IMR-90 (cell line): Measurements from ENCODE around the gene NOX4. TPM values are rescaled to one million over a fixed set of nuclear protein-coding genes. Genes with fewer than 3 reads are reported as not detected.

ENCODE experiments used
- ATAC-seq: fragments of 200-7000 bp; cut with Tn5 transposase; 2 replicates; pipeline ENCODE4 v1.9.1; 2020; ENCODE audit warnings: low read depth, mild to moderate bottlenecking, moderate library complexity
- BruUV-seq: library from RNA; stranded (reverse); fragments of 400-500 nt; replicated peaks from 2 replicates; lab custom pipeline; 2021; lab: Mats Ljungman, UMichigan
- CTCF ChIA-PET: fragments of 300-600 bp; formaldehyde crosslinking; extraction: SDS; loops from one replicate; lab custom pipeline; 2021; ENCODE audit warnings: antibody characterized with exemption; lab: Yijun Ruan, JAX
- POLR2A ChIA-PET: fragments of 300-600 bp; sonication (Branson Sonifier 250); formaldehyde crosslinking; loops from one replicate; lab custom pipeline; 2022; ENCODE audit warnings: antibody characterized with exemption; ENCODE audit not compliant: unreplicated experiment; lab: Charles Lee
- DNase-seq: peaks from one replicate; pipeline ENCODE4 v3.0.0; 2013
- H2AFZ ChIP-seq: replicated peaks from 2 replicates; pipeline ENCODE3; 2013; ENCODE audit warnings: low read length, mild to moderate bottlenecking; ENCODE audit not compliant: poor library complexity
- H2AK5ac ChIP-seq: 2 replicates; pipeline ENCODE4 v1.6.1; 2013; ENCODE audit warnings: low read depth, low read length, inconsistent platforms
- H2AK9ac ChIP-seq: replicated peaks from 2 replicates; pipeline ENCODE3; 2013; ENCODE audit warnings: mild to moderate bottlenecking, low read depth, low read length, moderate library complexity; ENCODE audit not compliant: poor library complexity
- H2BK120ac ChIP-seq: 2 replicates; pipeline ENCODE4 v1.6.1; 2013; ENCODE audit warnings: low read depth, low read length, inconsistent platforms
- H2BK15ac ChIP-seq: 3 replicates; pipeline ENCODE4 v1.6.1; 2013; ENCODE audit warnings: low read depth, low read length, inconsistent platforms
- H2BK20ac ChIP-seq: 2 replicates; pipeline ENCODE4 v1.6.1; 2013; ENCODE audit warnings: low read depth, mild to moderate bottlenecking, inconsistent platforms, low read length, moderate library complexity
- H2BK5ac ChIP-seq: 2 replicates; pipeline ENCODE4 v1.6.1; 2013; ENCODE audit warnings: mild to moderate bottlenecking, low read depth, low read length, inconsistent platforms; ENCODE audit not compliant: poor library complexity, severe bottlenecking
- H3K14ac ChIP-seq: replicated peaks from 2 replicates; pipeline ENCODE4 v1.6.1; 2013; ENCODE audit warnings: low read depth, low read length, inconsistent platforms
- H3K18ac ChIP-seq: 2 replicates; pipeline ENCODE4 v1.6.1; 2013; ENCODE audit warnings: low read depth, low read length, control low read depth
- H3K23ac ChIP-seq: 2 replicates; pipeline ENCODE4 v1.6.1; 2013; ENCODE audit warnings: low read depth, low read length, inconsistent platforms
- H3K27ac ChIP-seq: 2 replicates; pipeline ENCODE4 v1.5.1; 2013; ENCODE audit warnings: mild to moderate bottlenecking, control low read depth, low read length; ENCODE audit not compliant: insufficient read depth
- H3K27me3 ChIP-seq: 2 replicates; pipeline ENCODE4 v1.6.1; 2013; ENCODE audit warnings: low read length; ENCODE audit not compliant: control insufficient read depth, insufficient read depth
- H3K36me3 ChIP-seq: 2 replicates; pipeline ENCODE4 v1.6.1; 2013; ENCODE audit warnings: low read length, mixed read lengths; ENCODE audit not compliant: control insufficient read depth, insufficient read depth
- H3K4ac ChIP-seq: 2 replicates; pipeline ENCODE4 v1.6.1; 2013; ENCODE audit warnings: low read depth, low read length, inconsistent platforms
- H3K4me1 ChIP-seq: 2 replicates; pipeline ENCODE4 v1.6.1; 2013; ENCODE audit warnings: low read length, mixed read lengths; ENCODE audit not compliant: control insufficient read depth, insufficient read depth
- H3K4me2 ChIP-seq: 2 replicates; pipeline ENCODE4 v1.6.1; 2013; ENCODE audit warnings: low read depth, mild to moderate bottlenecking, control low read depth, low read length, moderate library complexity
- H3K4me3 ChIP-seq: 2 replicates; pipeline ENCODE4 v1.5.1; 2013; ENCODE audit warnings: low read depth, mild to moderate bottlenecking, control low read depth, low read length, moderate library complexity; ENCODE audit not compliant: insufficient read depth
- H3K56ac ChIP-seq: 2 replicates; pipeline ENCODE4 v1.6.1; 2013; ENCODE audit warnings: low read length, inconsistent platforms; ENCODE audit not compliant: insufficient read depth; ENCODE audit errors: extremely low read depth
- H3K79me1 ChIP-seq, 2 experiments: 2 replicates each; pipeline ENCODE4 v1.6.1; 2013; ENCODE audit warnings: low read length in 2 of 2, inconsistent platforms in 1 of 2, low read depth in 1 of 2
- H3K9ac ChIP-seq: 2 replicates; pipeline ENCODE4 v1.6.1; 2013; ENCODE audit warnings: low read depth, low read length, control low read depth
- H3K9me1 ChIP-seq: 2 replicates; pipeline ENCODE4 v1.6.1; 2013; ENCODE audit warnings: low read length, inconsistent platforms; ENCODE audit not compliant: insufficient read depth
- H3K9me3 ChIP-seq: 2 replicates; pipeline ENCODE4 v1.6.1; 2013; ENCODE audit warnings: low read length; ENCODE audit not compliant: control insufficient read depth, insufficient read depth
- H4K20me1 ChIP-seq: 2 replicates; pipeline ENCODE4 v1.6.1; 2013; ENCODE audit warnings: low read length, inconsistent platforms; ENCODE audit not compliant: insufficient read depth
- H4K5ac ChIP-seq: 2 replicates; pipeline ENCODE4 v1.6.1; 2013; ENCODE audit warnings: mild to moderate bottlenecking, low read depth, low read length, control low read depth
- H4K8ac ChIP-seq, 2 experiments: 2 replicates each; pipeline ENCODE4 v1.6.1; 2013; ENCODE audit warnings: low read depth in 2 of 2, low read length in 2 of 2, control low read depth in 1 of 2, inconsistent platforms in 1 of 2
- H4K91ac ChIP-seq: 2 replicates; pipeline ENCODE4 v1.6.1; 2013; ENCODE audit warnings: low read depth, low read length, inconsistent platforms; ENCODE audit not compliant: insufficient read depth
- BHLHE40 ChIP-seq: fragments of 150-350 bp; IDR thresholded peaks from 2 replicates; pipeline ENCODE4 v1.6.1; 2016; ENCODE audit warnings: mild to moderate bottlenecking, low read depth, low read length
- CEBPB ChIP-seq: IDR thresholded peaks from 2 replicates; pipeline ENCODE4 v1.6.1; 2012; ENCODE audit warnings: low read depth, low read length, improper control_type of control experiment
- CHD1 ChIP-seq: IDR thresholded peaks from 2 replicates; pipeline ENCODE4 v1.6.1; 2012; ENCODE audit warnings: low read depth, low read length, improper control_type of control experiment
- FOS ChIP-seq: fragments of 150-350 bp; IDR thresholded peaks from 2 replicates; pipeline ENCODE4 v1.6.1; 2016; ENCODE audit warnings: low read depth, low read length
- MAFK ChIP-seq: IDR thresholded peaks from 2 replicates; pipeline ENCODE4 v1.6.1; 2012; ENCODE audit warnings: low read depth, low read length, improper control_type of control experiment
- MAZ ChIP-seq: IDR thresholded peaks from 2 replicates; pipeline ENCODE4 v1.6.1; 2012; ENCODE audit warnings: low read depth, mild to moderate bottlenecking, low read length, improper control_type of control experiment, moderate library complexity, borderline replicate concordance
- MXI1 ChIP-seq: IDR thresholded peaks from 2 replicates; pipeline ENCODE4 v1.6.1; 2012; ENCODE audit warnings: low read depth, mild to moderate bottlenecking, low read length, moderate library complexity, borderline replicate concordance
- NFE2L2 ChIP-seq: fragments of 150-350 bp; IDR thresholded peaks from 2 replicates; pipeline ENCODE4 v1.6.1; 2016; ENCODE audit warnings: low read depth, mild to moderate bottlenecking, low read length
- POLR2A ChIP-seq: IDR thresholded peaks from 2 replicates; pipeline ENCODE4 v1.6.1; 2012; ENCODE audit warnings: mild to moderate bottlenecking, low read depth, low read length
- RAD21 ChIP-seq: IDR thresholded peaks from 2 replicates; pipeline ENCODE4 v1.6.1; 2012; ENCODE audit warnings: low read length, improper control_type of control experiment
- RCOR1 ChIP-seq: IDR thresholded peaks from 2 replicates; pipeline ENCODE4 v1.6.1; 2012; ENCODE audit warnings: mild to moderate bottlenecking, low read length, improper control_type of control experiment; ENCODE audit not compliant: insufficient replicate concordance
- RFX5 ChIP-seq: IDR thresholded peaks from 2 replicates; pipeline ENCODE4 v1.8.0; 2012; ENCODE audit warnings: low read depth, mild to moderate bottlenecking, low read length, moderate library complexity
- SMC3 ChIP-seq: fragments of 150-350 bp; IDR thresholded peaks from 2 replicates; pipeline ENCODE4 v1.6.1; 2016; ENCODE audit warnings: low read depth, mild to moderate bottlenecking, antibody characterized with exemption, low read length, moderate library complexity
- WGBS, 2 experiments: methylation state at CpG; one replicate each; pipeline versions ENCODE4 v1.1.5 to v1.1.7; 2013; ENCODE audit warnings: missing lambda C conversion rate in 2 of 2; ENCODE audit not compliant: insufficient read length in 1 of 2; ENCODE audit errors: extremely low coverage in 2 of 2; 5-methylcytosine and 5-hydroxymethylcytosine counted together
- dilution Hi-C: fragments of 300-500 bp; cut with HindIII; formaldehyde crosslinking; loops from one replicate; pipeline ENCODE4 v1.14.3; 2018; ENCODE audit warnings: low sequenced_read_pairs; ENCODE audit not compliant: unreplicated experiment
- in situ Hi-C: fragments of 300-500 bp; cut with MboI; formaldehyde crosslinking; loops from 3 replicates; pipeline ENCODE4 v1.14.3; 2019; ENCODE audit warnings: low sequenced_read_pairs, inconsistent platforms, mixed read lengths
- intact Hi-C: fragments of 100-400 bp; cut with micrococcal nuclease; formaldehyde crosslinking; loops from 2 replicates; pipeline ENCODE4 v1.10.0; 2022
- polyA plus RNA-seq, 3 experiments: library from polyadenylated mRNA; depleted of rRNA; stranded (reverse); fragments of >200 nt; gene quantifications; 2 replicates each; pipeline ENCODE4 v1.2.3, GENCODE V29; 2012; ENCODE audit warnings: low replicate concordance in 1 of 3
- total RNA-seq: library from RNA; depleted of rRNA; stranded (reverse); fragments of >200 nt; gene quantifications from 2 replicates; pipeline ENCODE4 v1.2.3, GENCODE V29; 2012
- TF ChIP-seq, protein P1 (sequence below): fragments of 150-350 bp; IDR thresholded peaks from 2 replicates; pipeline ENCODE4 v1.6.1; 2017; ENCODE audit warnings: mild to moderate bottlenecking, antibody characterized with exemption, low read length, low read depth
- TF ChIP-seq, protein P2 (sequence below): fragments of 150-350 bp; IDR thresholded peaks from 2 replicates; pipeline ENCODE4 v1.6.1; 2016; ENCODE audit warnings: low read depth, mild to moderate bottlenecking, low read length, moderate library complexity, borderline replicate concordance
- TF ChIP-seq, protein P3 (sequence below): conservative IDR thresholded peaks from 2 replicates; pipeline ENCODE4 v1.5.1; 2012; ENCODE audit warnings: mild to moderate bottlenecking, low read depth, low read length, improper control_type of control experiment

Gene NOX4
- total and polyA plus RNA-seq, 2 of the 4 experiments (the other 2 are of a cell fraction): 4.7 to 11.7 TPM

DNA sequence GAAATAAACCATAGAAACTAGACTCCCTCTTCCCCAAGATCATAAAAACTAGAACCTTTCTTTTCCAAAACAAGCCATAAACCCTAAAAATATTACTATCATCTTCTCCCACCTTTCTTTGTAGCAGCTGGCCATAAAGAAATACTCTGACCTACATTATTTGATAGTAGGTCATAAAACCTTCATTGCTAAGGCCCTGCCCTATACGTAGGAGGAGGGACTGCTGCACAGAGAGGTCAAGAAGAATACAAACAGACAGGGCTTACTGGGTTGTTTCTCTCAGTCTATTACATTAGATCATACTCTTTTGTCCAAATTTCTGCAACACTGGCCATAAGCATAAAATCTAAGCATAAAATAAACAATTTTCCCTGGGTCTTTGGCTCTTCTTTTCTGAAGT is 212.0 kb downstream of the NOX4 start:
- WGBS, 2 experiments: no CpG with 5 or more reads among the region's 1 CpG
- no TSS peak for BruUV-seq

More for the DNA sequence above, 212.0 kb downstream of the NOX4 start:
- no peaks in the 10 kb centered on the region for H3K36me3 ChIP-seq
- H3K4ac ChIP-seq: no peak overlapping the region
- no peak overlapping the region for H4K91ac ChIP-seq
- ChIA-PET CTCF (no interaction called here), POLR2A (no interaction called here)
- no peak overlapping the region for H4K8ac ChIP-seq
- no peaks in the 10 kb centered on the region for H3K4me1 ChIP-seq
- no peak overlapping the region for H3K56ac ChIP-seq
- no peak overlapping the region for H2BK5ac ChIP-seq
- no peaks in the 10 kb centered on the region for H3K27me3 ChIP-seq
- no peaks in the 10 kb centered on the region for H3K79me1 ChIP-seq
- no peak overlapping the region for H2AK9ac ChIP-seq
- no peak overlapping the region for H2BK120ac ChIP-seq
- no peak overlapping the region for H3K4me2 ChIP-seq
- H3K18ac ChIP-seq: no peak overlapping the region
- H3K27ac ChIP-seq: no peak overlapping the region
- ATAC-seq: no peak
- DNase-seq: no peak
- H4K20me1 ChIP-seq: no peaks in the 10 kb centered on the region
- no peaks in the 10 kb centered on the region for H3K9me1 ChIP-seq
- no peaks in the 10 kb centered on the region for H3K9me3 ChIP-seq
- H2AFZ ChIP-seq: no peak overlapping the region
- dilution Hi-C loops (no loop called here), in situ Hi-C loops (no loop called here), intact Hi-C loops (no loop called here)
- no peak overlapping the region for H3K23ac ChIP-seq
- no peak overlapping the region for H3K14ac ChIP-seq
- H2AK5ac ChIP-seq: no peak overlapping the region
- H3K4me3 ChIP-seq: no peak overlapping the region
- no peak overlapping the region for H2BK15ac ChIP-seq
- no peak overlapping the region for H4K5ac ChIP-seq
- no peak overlapping the region for H2BK20ac ChIP-seq
- no peak for TF ChIP-seq RFX5
- TF ChIP-seq, protein P1, sequence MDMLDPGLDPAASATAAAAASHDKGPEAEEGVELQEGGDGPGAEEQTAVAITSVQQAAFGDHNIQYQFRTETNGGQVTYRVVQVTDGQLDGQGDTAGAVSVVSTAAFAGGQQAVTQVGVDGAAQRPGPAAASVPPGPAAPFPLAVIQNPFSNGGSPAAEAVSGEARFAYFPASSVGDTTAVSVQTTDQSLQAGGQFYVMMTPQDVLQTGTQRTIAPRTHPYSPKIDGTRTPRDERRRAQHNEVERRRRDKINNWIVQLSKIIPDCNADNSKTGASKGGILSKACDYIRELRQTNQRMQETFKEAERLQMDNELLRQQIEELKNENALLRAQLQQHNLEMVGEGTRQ: no peak
- TF ChIP-seq CEBPB: no peak
- TF ChIP-seq MAFK: no peak
- no peak for TF ChIP-seq POLR2A
- no peak for TF ChIP-seq NFE2L2
- TF ChIP-seq RAD21: no peak
- TF ChIP-seq FOS: no peak
- TF ChIP-seq MAZ: no peak
- no peak for TF ChIP-seq RCOR1
- TF ChIP-seq, protein P2, sequence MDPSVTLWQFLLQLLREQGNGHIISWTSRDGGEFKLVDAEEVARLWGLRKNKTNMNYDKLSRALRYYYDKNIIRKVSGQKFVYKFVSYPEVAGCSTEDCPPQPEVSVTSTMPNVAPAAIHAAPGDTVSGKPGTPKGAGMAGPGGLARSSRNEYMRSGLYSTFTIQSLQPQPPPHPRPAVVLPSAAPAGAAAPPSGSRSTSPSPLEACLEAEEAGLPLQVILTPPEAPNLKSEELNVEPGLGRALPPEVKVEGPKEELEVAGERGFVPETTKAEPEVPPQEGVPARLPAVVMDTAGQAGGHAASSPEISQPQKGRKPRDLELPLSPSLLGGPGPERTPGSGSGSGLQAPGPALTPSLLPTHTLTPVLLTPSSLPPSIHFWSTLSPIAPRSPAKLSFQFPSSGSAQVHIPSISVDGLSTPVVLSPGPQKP: no peak
- TF ChIP-seq MXI1: no peak
- no peak for TF ChIP-seq CHD1
- TF ChIP-seq, protein P3, sequence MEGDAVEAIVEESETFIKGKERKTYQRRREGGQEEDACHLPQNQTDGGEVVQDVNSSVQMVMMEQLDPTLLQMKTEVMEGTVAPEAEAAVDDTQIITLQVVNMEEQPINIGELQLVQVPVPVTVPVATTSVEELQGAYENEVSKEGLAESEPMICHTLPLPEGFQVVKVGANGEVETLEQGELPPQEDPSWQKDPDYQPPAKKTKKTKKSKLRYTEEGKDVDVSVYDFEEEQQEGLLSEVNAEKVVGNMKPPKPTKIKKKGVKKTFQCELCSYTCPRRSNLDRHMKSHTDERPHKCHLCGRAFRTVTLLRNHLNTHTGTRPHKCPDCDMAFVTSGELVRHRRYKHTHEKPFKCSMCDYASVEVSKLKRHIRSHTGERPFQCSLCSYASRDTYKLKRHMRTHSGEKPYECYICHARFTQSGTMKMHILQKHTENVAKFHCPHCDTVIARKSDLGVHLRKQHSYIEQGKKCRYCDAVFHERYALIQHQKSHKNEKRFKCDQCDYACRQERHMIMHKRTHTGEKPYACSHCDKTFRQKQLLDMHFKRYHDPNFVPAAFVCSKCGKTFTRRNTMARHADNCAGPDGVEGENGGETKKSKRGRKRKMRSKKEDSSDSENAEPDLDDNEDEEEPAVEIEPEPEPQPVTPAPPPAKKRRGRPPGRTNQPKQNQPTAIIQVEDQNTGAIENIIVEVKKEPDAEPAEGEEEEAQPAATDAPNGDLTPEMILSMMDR: no peak
- TF ChIP-seq BHLHE40: no peak
- no peak for TF ChIP-seq SMC3
- H3K9ac ChIP-seq: no peak overlapping the region
